Activated T-cell treated with anti-CD3 and anti-CD28 coated beads, Interleukin-2, amount 50 U/mL, for 72 hours (primary cell): ENCODE measurements around the gene ITGB1. TPM values are rescaled to one million over a fixed set of nuclear protein-coding genes. Genes with fewer than 3 reads are reported as not detected.
"Not testable (repeated sequence)": the region's sequence is repeated elsewhere in the genome, so short reads cannot be mapped to it uniquely, and the experiment has no call there.

ENCODE experiments used
- ATAC-seq, 2 donors: fragments of 150-1000 bp; cut with Tn5 transposase; replicated peaks in 1 of 2; 2 replicates each; pipeline ENCODE4 v1.10.0; 2021; ENCODE audit warnings: moderate library complexity in 2 of 2, mild to moderate bottlenecking in 1 of 2
- DNase-seq, 2 donors: peaks; one replicate each; pipeline ENCODE4 v3.0.0; 2021 to 2022; ENCODE audit warnings: mixed read lengths in 1 of 2
- H3K27ac Mint-ChIP-seq: one replicate; pipeline ENCODE4 v1.8.0; 2022; ENCODE audit warnings: mild to moderate bottlenecking, moderate library complexity, mixed read lengths
- H3K27me3 Mint-ChIP-seq: one replicate; pipeline ENCODE4 v1.8.0; 2022; ENCODE audit warnings: low read depth, mixed read lengths
- H3K36me3 Mint-ChIP-seq, 2 donors: one replicate each; pipeline ENCODE4 v1.8.0; 2022; ENCODE audit warnings: mixed read lengths in 2 of 2, mild to moderate bottlenecking in 1 of 2; ENCODE audit not compliant: insufficient read depth in 2 of 2
- H3K4me1 Mint-ChIP-seq: one replicate; pipeline ENCODE4 v1.8.0; 2022; ENCODE audit warnings: low read depth, mixed read lengths
- H3K4me3 Mint-ChIP-seq, 2 donors: one replicate each; pipeline ENCODE4 v1.8.0; 2022; ENCODE audit warnings: mild to moderate bottlenecking in 2 of 2, mixed read lengths in 2 of 2, moderate library complexity in 2 of 2
- H3K9me3 Mint-ChIP-seq, 2 donors: one replicate each; pipeline ENCODE4 v1.8.0; 2022; ENCODE audit warnings: mixed read lengths in 2 of 2
- total RNA-seq, 2 donors: library from RNA; stranded (reverse); gene quantifications; one replicate each; pipeline ENCODE4 v1.2.3, GENCODE V29; 2022

The ITGB1 gene
- 10 to 100 TPM; 52.3 to 91.2 TPM for total RNA-seq

- no peaks in the 10 kb centered on the region for H3K9me3 Mint-ChIP-seq
- H3K27ac Mint-ChIP-seq: peak within 1 kb of the TSS; percentile 95
- ATAC-seq (peak; percentile 85 to 88), DNase-seq (peak; percentile 89 to 92)
- H3K4me3 Mint-ChIP-seq: peak within 1 kb of the TSS; percentile 89 to 95
- no peaks in the 10 kb centered on the region for H3K36me3 Mint-ChIP-seq
- H3K27me3 Mint-ChIP-seq: peaks cover 11% of the 10 kb centered on the region
- peaks cover 50% of the 10 kb centered on the region for H3K4me1 Mint-ChIP-seq
These were observed at the start of gene ITGB1 for GRCh38 chr10:32958085-32959005. Gene ITGB1 (minus strand): TSS chr10:32958230. CDS start chr10:32935558, 22,672 bp downstream.

- DNase-seq (no peak), ATAC-seq (no peak)
- Mint-ChIP-seq H3K9me3 (no peaks in the 10 kb centered on the region), H3K4me3 (no peak overlapping the region), H3K27me3 (peaks cover 19% of the 10 kb centered on the region), H3K4me1 (peaks cover 34% of the 10 kb centered on the region), H3K36me3 (no peaks in the 10 kb centered on the region), H3K27ac (no peak overlapping the region)
These were observed 48.4 kb upstream of the ITGB1 start for GRCh38 chr10:33006342-33006887.

- Mint-ChIP-seq H3K4me3 (peak overlapping the region; percentile 70 to 79), H3K36me3 (no peaks in the 10 kb centered on the region), H3K27me3 (peaks cover 18% of the 10 kb centered on the region), H3K27ac (no peak overlapping the region), H3K4me1 (peaks cover 34% of the 10 kb centered on the region), H3K9me3 (no peaks in the 10 kb centered on the region)
- DNase-seq (peak; percentile 40 to 56), ATAC-seq (peak; percentile 67 to 73)
These were observed 47.6 kb upstream of the ITGB1 start for GRCh38 chr10:33005322-33006301.

- no peaks in the 10 kb centered on the region for H3K36me3 Mint-ChIP-seq
- no peak overlapping the region for H3K27ac Mint-ChIP-seq
- no peak for DNase-seq
- H3K4me3 Mint-ChIP-seq: no peak overlapping the region
- H3K9me3 Mint-ChIP-seq: no peaks in the 10 kb centered on the region
- peaks cover 5% of the 10 kb centered on the region for H3K27me3 Mint-ChIP-seq
- ATAC-seq: no peak
- H3K4me1 Mint-ChIP-seq: peaks cover 10% of the 10 kb centered on the region
These were observed 44.0 kb upstream of the ITGB1 start for GRCh38 chr10:33001908-33002492.

GRCh38 chr10:32998060-32998581 is 40.1 kb upstream of the ITGB1 start:
- not testable (repeated sequence) for H3K27me3 Mint-ChIP-seq, H3K4me1 Mint-ChIP-seq, DNase-seq, H3K9me3 Mint-ChIP-seq, H3K36me3 Mint-ChIP-seq, H3K4me3 Mint-ChIP-seq, H3K27ac Mint-ChIP-seq, ATAC-seq

- H3K27me3 Mint-ChIP-seq: no peaks in the 10 kb centered on the region
- peaks cover 0 to 2% of the 10 kb centered on the region in 2 donors for H3K36me3 Mint-ChIP-seq
- DNase-seq (no peak), ATAC-seq (no peak)
- H3K27ac Mint-ChIP-seq: no peak overlapping the region
- no peak overlapping the region for H3K4me3 Mint-ChIP-seq
- peaks cover 0 to 2% of the 10 kb centered on the region in 2 donors for H3K9me3 Mint-ChIP-seq
- peaks cover 9% of the 10 kb centered on the region for H3K4me1 Mint-ChIP-seq
These were observed 37.7 kb upstream of the ITGB1 start for GRCh38 chr10:32995751-32996150.

GRCh38 chr10:32995066-32995622 is 37.1 kb upstream of the ITGB1 start:
- Mint-ChIP-seq H3K27ac (no peak overlapping the region), H3K4me1 (peaks cover 9% of the 10 kb centered on the region), H3K4me3 (no peak overlapping the region), H3K27me3 (no peaks in the 10 kb centered on the region), H3K36me3 (peaks cover 0 to 3% of the 10 kb centered on the region in 2 donors), H3K9me3 (peaks cover 0 to 3% of the 10 kb centered on the region in 2 donors)
- ATAC-seq (no peak), DNase-seq (no peak)

- not testable (repeated sequence) for ATAC-seq, H3K36me3 Mint-ChIP-seq, H3K27me3 Mint-ChIP-seq
These were observed 36.6 kb upstream of the ITGB1 start for GRCh38 chr10:32994632-32995031.

GRCh38 chr10:32992310-32992709 is 34.3 kb upstream of the ITGB1 start:
- not testable (repeated sequence) for H3K27ac Mint-ChIP-seq, H3K36me3 Mint-ChIP-seq, H3K4me1 Mint-ChIP-seq, H3K27me3 Mint-ChIP-seq, ATAC-seq, H3K9me3 Mint-ChIP-seq, DNase-seq, H3K4me3 Mint-ChIP-seq

More at GRCh38 chr10:32994632-32995031, 36.6 kb upstream of the ITGB1 start:
- not testable (repeated sequence) for H3K4me1 Mint-ChIP-seq, DNase-seq, H3K4me3 Mint-ChIP-seq, H3K27ac Mint-ChIP-seq, H3K9me3 Mint-ChIP-seq

- H3K27me3 Mint-ChIP-seq: no peaks in the 10 kb centered on the region
- no peak for ATAC-seq
- peaks cover 8% of the 10 kb centered on the region for H3K4me1 Mint-ChIP-seq
- H3K9me3 Mint-ChIP-seq: peaks cover 0 to 3% of the 10 kb centered on the region in 2 donors
- H3K4me3 Mint-ChIP-seq: no peak overlapping the region
- no peak for DNase-seq
- H3K27ac Mint-ChIP-seq: no peak overlapping the region
- peaks cover 0 to 3% of the 10 kb centered on the region in 2 donors for H3K36me3 Mint-ChIP-seq
These were observed 32.8 kb upstream of the ITGB1 start for GRCh38 chr10:32990811-32991210.

- ATAC-seq: no peak
- no peak for DNase-seq
- Mint-ChIP-seq H3K36me3 (peaks cover 0 to 3% of the 10 kb centered on the region in 2 donors), H3K4me1 (no peaks in the 10 kb centered on the region), H3K27ac (no peak overlapping the region), H3K4me3 (no peak overlapping the region), H3K27me3 (no peaks in the 10 kb centered on the region), H3K9me3 (peaks cover 0 to 3% of the 10 kb centered on the region in 2 donors)
These were observed 30.6 kb upstream of the ITGB1 start for GRCh38 chr10:32988604-32989003.

- no peak overlapping the region for H3K4me3 Mint-ChIP-seq
- peaks cover 0 to 3% of the 10 kb centered on the region in 2 donors for H3K9me3 Mint-ChIP-seq
- H3K27ac Mint-ChIP-seq: no peak overlapping the region
- no peaks in the 10 kb centered on the region for H3K27me3 Mint-ChIP-seq
- H3K4me1 Mint-ChIP-seq: peaks cover 12% of the 10 kb centered on the region
- DNase-seq (no peak), ATAC-seq (no peak)
- H3K36me3 Mint-ChIP-seq: peaks cover 0 to 3% of the 10 kb centered on the region in 2 donors
These were observed 29.1 kb upstream of the ITGB1 start for GRCh38 chr10:32987172-32987571.
